Left ventricle myocardium inferior (tissue), 1 donor: ENCODE data around the gene ARSG. TPM values are rescaled to one million over a fixed set of nuclear protein-coding genes. Genes with fewer than 3 reads are reported as not detected.

Experiments used
- DNase-seq: peaks from one replicate; pipeline ENCODE4 v3.0.0-alpha.2; 2020
- H3K27ac ChIP-seq: fragments of 200-600 bp; replicated peaks from 2 replicates; pipeline ENCODE4 v1.8.0; 2021
- H3K27me3 ChIP-seq: fragments of 200-600 bp; 2 replicates; pipeline ENCODE4 v1.8.0; 2021; ENCODE audit warnings: low read depth
- H3K36me3 ChIP-seq: fragments of 200-600 bp; 2 replicates; pipeline ENCODE4 v1.8.0; 2021
- H3K4me1 ChIP-seq: fragments of 200-600 bp; 2 replicates; pipeline ENCODE4 v1.8.0; 2021
- H3K4me3 ChIP-seq: fragments of 200-600 bp; 2 replicates; pipeline ENCODE4 v1.8.0; 2021; ENCODE audit warnings: mild to moderate bottlenecking, moderate library complexity
- H3K9me3 ChIP-seq: fragments of 200-600 bp; replicated peaks from 2 replicates; pipeline ENCODE4 v1.8.0; 2021
- CTCF ChIP-seq: fragments of 200-600 bp; IDR thresholded peaks from 2 replicates; pipeline ENCODE4 v1.8.0; 2021; ENCODE audit warnings: antibody characterized with exemption, mild to moderate bottlenecking, borderline replicate concordance
- intact Hi-C: fragments of 100-400 bp; cut with micrococcal nuclease; formaldehyde crosslinking; loops from one replicate; pipeline ENCODE4 v1.11.0; 2022
- total RNA-seq: library from RNA; stranded (reverse); fragmentation: NEBNext Ultra II Directional; extraction: Animal tissue kit (Norgen Biotek cat#: 25700); gene quantifications from one replicate; pipeline ENCODE4 v1.2.1, GENCODE V29; 2021
- donor health status: DM: no; HTN: yes; CAD: no; lungs with severe emphysema.

The ARSG gene
- total RNA-seq, 1 donor from 2014 or later = 3.7 TPM

GRCh38 chr17:68377771-68378267 lies 86.5 kb downstream of the ARSG start:
- no peaks in the 10 kb centered on the region for H3K9me3 ChIP-seq
- peak overlapping the region; percentile 46 for H3K4me3 ChIP-seq
- no peak for DNase-seq
- H3K27ac ChIP-seq = peak overlapping the region; percentile 100
- H3K4me1 ChIP-seq = peaks cover 49% of the 10 kb centered on the region
- H3K27me3 ChIP-seq = no peaks in the 10 kb centered on the region
- intact Hi-C loops = no loop called here
- TF ChIP-seq CTCF = no peak
- H3K36me3 ChIP-seq = no peaks in the 10 kb centered on the region

GRCh38 chr17:68378268-68379176 lies 87.2 kb downstream of the ARSG start:
- H3K36me3 ChIP-seq = no peaks in the 10 kb centered on the region
- TF ChIP-seq CTCF = no peak
- intact Hi-C loops = no loop called here
- peak; percentile 95 for DNase-seq
- H3K27me3 ChIP-seq = no peaks in the 10 kb centered on the region
- peak overlapping the region; percentile 100 for H3K27ac ChIP-seq
- H3K9me3 ChIP-seq = no peaks in the 10 kb centered on the region
- peak overlapping the region; percentile 46 for H3K4me3 ChIP-seq
- peaks cover 56% of the 10 kb centered on the region for H3K4me1 ChIP-seq

GRCh38 chr17:68379177-68379510 lies 87.8 kb downstream of the ARSG start:
- peak overlapping the region; percentile 100 for H3K27ac ChIP-seq
- no peaks in the 10 kb centered on the region for H3K27me3 ChIP-seq
- H3K4me3 ChIP-seq = peak overlapping the region; percentile 20
- no peaks in the 10 kb centered on the region for H3K9me3 ChIP-seq
- H3K4me1 ChIP-seq = peaks cover 62% of the 10 kb centered on the region
- no peak for DNase-seq
- no peaks in the 10 kb centered on the region for H3K36me3 ChIP-seq
- TF ChIP-seq CTCF = no peak
- intact Hi-C loops = no loop called here

GRCh38 chr17:68379692-68380677 lies 88.7 kb downstream of the ARSG start:
- H3K4me1 ChIP-seq = peaks cover 70% of the 10 kb centered on the region
- no peaks in the 10 kb centered on the region for H3K27me3 ChIP-seq
- H3K36me3 ChIP-seq = no peaks in the 10 kb centered on the region
- intact Hi-C loops = no loop called here
- H3K9me3 ChIP-seq = no peaks in the 10 kb centered on the region
- DNase-seq = no peak
- peak overlapping the region; percentile 100 for H3K27ac ChIP-seq
- no peak for TF ChIP-seq CTCF
- H3K4me3 ChIP-seq = no peak overlapping the region

GRCh38 chr17:68381076-68381900 lies 90.0 kb downstream of the ARSG start:
- Histone ChIP-seq H3K4me1 (peaks cover 80% of the 10 kb centered on the region), H3K36me3 (no peaks in the 10 kb centered on the region), H3K27me3 (no peaks in the 10 kb centered on the region), H3K9me3 (no peaks in the 10 kb centered on the region), H3K27ac (peak overlapping the region; percentile 100), H3K4me3 (no peak overlapping the region)
- no peak for TF ChIP-seq CTCF
- no peak for DNase-seq
- intact Hi-C loops = no loop called here
